Body of pancreas (tissue), 4 donors: ENCODE results near the gene SLC5A9.

Experiments used
- CTCF ChIP-seq, 7 experiments: fragments of 450-650 bp in 4 of 7; fragments of 200-600 bp in 3 of 7; sonication (generic) in 3 of 7; IDR thresholded peaks; one replicate each; pipeline ENCODE4 v1.5.1; 2016 to 2019; ENCODE audit warnings: antibody characterized with exemption in 7 of 7
- POLR2A ChIP-seq, 3 donors: fragments of 450-650 bp; IDR thresholded peaks; one replicate each; pipeline ENCODE4 v1.6.1; 2016; ENCODE audit warnings: antibody characterized with exemption in 3 of 3, mild to moderate bottlenecking in 2 of 3

- TF ChIP-seq CTCF (IDR thresholded peaks at IDR 0.05) (no peak), POLR2A (IDR thresholded peaks at IDR 0.05) (no peak)
Observed at GRCh38 chr1:48292706-48293105, 70.2 kb downstream of the SLC5A9 start.
